ENCODE data around the gene TENT5C.

The TENT5C gene

DNA sequence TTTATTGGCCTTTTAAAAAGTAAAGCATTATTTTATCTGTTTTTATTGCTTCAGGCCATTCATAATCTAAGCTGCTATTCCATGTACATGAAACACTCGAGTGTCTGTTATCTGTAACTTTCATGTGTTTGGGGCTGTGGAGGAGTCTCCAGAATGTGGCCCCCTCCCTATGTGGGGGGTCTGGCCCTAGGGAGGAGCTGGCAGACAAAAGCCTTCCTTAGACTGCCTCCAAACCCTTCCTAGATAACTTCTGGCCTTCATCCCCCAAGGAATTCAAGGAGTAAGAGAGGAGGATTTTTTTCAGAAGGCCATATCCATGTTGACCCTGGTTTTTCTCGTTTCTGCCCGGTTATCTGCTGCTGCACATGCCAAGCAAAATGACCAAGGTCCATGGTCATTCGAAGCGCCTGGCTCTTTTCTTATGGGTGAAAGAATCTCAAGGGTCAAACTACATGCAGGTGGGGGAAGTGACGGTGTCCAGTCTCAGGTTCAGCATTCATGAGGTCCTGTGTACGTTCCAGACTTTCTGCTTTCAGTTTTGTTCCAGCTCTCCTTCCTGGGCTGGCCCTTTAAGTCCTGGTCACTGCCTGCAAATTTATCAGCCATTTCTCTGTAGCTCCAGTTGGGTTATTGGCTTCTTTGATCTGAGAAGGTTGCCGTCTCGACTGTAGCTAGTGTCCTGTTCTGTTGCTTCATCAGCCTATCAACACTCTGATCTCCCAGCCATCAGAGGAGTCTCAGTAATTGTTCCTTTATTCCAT is 8.3 kb downstream of the TENT5C start:
- peaks cover 100% of the 10 kb centered on the region for H3K79me2 ChIP-seq (ENCODE audit: insufficient read depth, low read length)
- peaks cover 97% of the 10 kb centered on the region for H3K4me1 ChIP-seq (ENCODE audit: insufficient read depth, low read length, poor library complexity, severe bottlenecking)
- H3K4me2 ChIP-seq (ENCODE audit: low read depth, low read length, poor library complexity, severe bottlenecking), result peak overlapping the region; percentile 96
- H3K9me2 ChIP-seq (replicated peaks; ENCODE audit: low read depth, low read length), result no peaks in the 10 kb centered on the region
- peak overlapping the region; percentile 97 for H3K4me3 ChIP-seq (ENCODE audit: low read length, poor library complexity, severe bottlenecking)
- H3K9me3 ChIP-seq (ENCODE audit: insufficient read depth, low read depth, low read length), result no peaks in the 10 kb centered on the region
- no peak for TF ChIP-seq EZH2phosphoT487 (IDR thresholded peaks at IDR 0.05; ENCODE audit: borderline replicate concordance)
- TF ChIP-seq, protein P1, sequence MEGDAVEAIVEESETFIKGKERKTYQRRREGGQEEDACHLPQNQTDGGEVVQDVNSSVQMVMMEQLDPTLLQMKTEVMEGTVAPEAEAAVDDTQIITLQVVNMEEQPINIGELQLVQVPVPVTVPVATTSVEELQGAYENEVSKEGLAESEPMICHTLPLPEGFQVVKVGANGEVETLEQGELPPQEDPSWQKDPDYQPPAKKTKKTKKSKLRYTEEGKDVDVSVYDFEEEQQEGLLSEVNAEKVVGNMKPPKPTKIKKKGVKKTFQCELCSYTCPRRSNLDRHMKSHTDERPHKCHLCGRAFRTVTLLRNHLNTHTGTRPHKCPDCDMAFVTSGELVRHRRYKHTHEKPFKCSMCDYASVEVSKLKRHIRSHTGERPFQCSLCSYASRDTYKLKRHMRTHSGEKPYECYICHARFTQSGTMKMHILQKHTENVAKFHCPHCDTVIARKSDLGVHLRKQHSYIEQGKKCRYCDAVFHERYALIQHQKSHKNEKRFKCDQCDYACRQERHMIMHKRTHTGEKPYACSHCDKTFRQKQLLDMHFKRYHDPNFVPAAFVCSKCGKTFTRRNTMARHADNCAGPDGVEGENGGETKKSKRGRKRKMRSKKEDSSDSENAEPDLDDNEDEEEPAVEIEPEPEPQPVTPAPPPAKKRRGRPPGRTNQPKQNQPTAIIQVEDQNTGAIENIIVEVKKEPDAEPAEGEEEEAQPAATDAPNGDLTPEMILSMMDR (conservative IDR thresholded peaks at IDR 0.05; ENCODE audit: low read length), result no peak
- H4K20me1 ChIP-seq (ENCODE audit: insufficient read depth, low read length, poor library complexity, severe bottlenecking), result peaks cover 67% of the 10 kb centered on the region
- H3K36me3 ChIP-seq (ENCODE audit: insufficient read depth, low read length), result no peaks in the 10 kb centered on the region
- no peaks in the 10 kb centered on the region for H3K27me3 ChIP-seq (ENCODE audit: insufficient read depth, low read length, poor library complexity, severe bottlenecking)
- H3F3A ChIP-seq (ENCODE audit: low read depth), result no peaks in the 10 kb centered on the region
- peak overlapping the region; percentile 70 for H3K9ac ChIP-seq (ENCODE audit: low read depth, low read length, poor library complexity, severe bottlenecking)
- H2AFZ ChIP-seq (ENCODE audit: low read length), result no peak overlapping the region

DNA sequence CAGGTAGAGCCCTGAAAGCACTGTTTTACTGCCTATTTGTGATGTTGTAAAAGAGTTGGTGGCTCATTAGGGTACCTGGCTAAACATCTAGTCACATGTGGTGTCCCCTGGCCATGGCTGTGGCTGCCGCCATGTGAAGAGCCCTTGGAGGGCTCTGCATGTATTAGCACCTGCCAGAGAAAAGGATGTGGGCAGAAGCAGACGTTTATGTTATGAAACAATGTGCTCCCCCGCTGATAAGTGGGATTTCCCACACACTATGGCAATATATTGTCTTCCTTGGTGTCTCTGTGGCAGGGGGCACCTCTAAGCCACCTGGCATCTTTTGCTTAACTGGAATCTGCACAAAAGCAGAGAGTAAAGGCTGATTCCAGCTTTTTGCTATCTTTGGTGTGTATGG is 9.6 kb downstream of the TENT5C start:
- no peaks in the 10 kb centered on the region for H3K9me3 ChIP-seq (ENCODE audit: insufficient read depth, low read depth, low read length)
- H3K27me3 ChIP-seq (ENCODE audit: insufficient read depth, low read length, poor library complexity, severe bottlenecking), result no peaks in the 10 kb centered on the region
- H4K20me1 ChIP-seq (ENCODE audit: insufficient read depth, low read length, poor library complexity, severe bottlenecking), result peaks cover 72% of the 10 kb centered on the region
- peaks cover 6% of the 10 kb centered on the region; the same call in 1 of the 2 replicates for H3K36me3 ChIP-seq (ENCODE audit: insufficient read depth, low read length)
- H3K9me2 ChIP-seq (replicated peaks; ENCODE audit: low read depth, low read length), result no peaks in the 10 kb centered on the region
- no peaks in the 10 kb centered on the region for H3F3A ChIP-seq (ENCODE audit: low read depth)
- no peak overlapping the region for H2AFZ ChIP-seq (ENCODE audit: low read length)
- peak overlapping the region; percentile 97 for H3K4me3 ChIP-seq (ENCODE audit: low read length, poor library complexity, severe bottlenecking)
- peaks cover 99% of the 10 kb centered on the region for H3K4me1 ChIP-seq (ENCODE audit: insufficient read depth, low read length, poor library complexity, severe bottlenecking)
- H3K4me2 ChIP-seq (ENCODE audit: low read depth, low read length, poor library complexity, severe bottlenecking), result peak overlapping the region; percentile 96
- peaks cover 100% of the 10 kb centered on the region for H3K79me2 ChIP-seq (ENCODE audit: insufficient read depth, low read length)
- peak overlapping the region; percentile 70 for H3K9ac ChIP-seq (ENCODE audit: low read depth, low read length, poor library complexity, severe bottlenecking)
- TF ChIP-seq, protein P1 (conservative IDR thresholded peaks at IDR 0.05; ENCODE audit: low read length), result no peak
- TF ChIP-seq EZH2phosphoT487 (IDR thresholded peaks at IDR 0.05; ENCODE audit: borderline replicate concordance), result no peak

DNA sequence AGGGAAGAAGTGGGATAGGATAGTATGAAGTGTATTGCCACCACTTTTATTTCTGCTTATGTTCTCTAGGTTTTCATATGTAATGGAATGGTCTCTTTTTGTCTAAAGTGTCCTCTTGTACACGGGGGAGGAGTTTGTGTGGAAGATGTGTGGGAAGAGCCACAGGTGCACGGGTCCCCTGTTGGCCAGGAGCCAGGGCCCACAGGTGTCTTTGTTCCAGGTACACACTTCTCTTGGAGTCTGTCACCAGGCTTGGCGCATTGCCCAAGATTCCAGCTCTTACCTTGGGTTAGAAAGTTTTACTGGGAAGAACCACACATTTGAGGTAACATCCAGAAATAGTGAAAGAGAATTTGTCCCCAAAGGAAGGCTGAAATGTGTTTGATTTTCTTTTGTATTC is 10.5 kb downstream of the TENT5C start:
- TF ChIP-seq EZH2phosphoT487 (IDR thresholded peaks at IDR 0.05; ENCODE audit: borderline replicate concordance), result no peak
- TF ChIP-seq, protein P1 (conservative IDR thresholded peaks at IDR 0.05; ENCODE audit: low read length), result no peak
- peak overlapping the region; percentile 55 for H3K9ac ChIP-seq (ENCODE audit: low read depth, low read length, poor library complexity, severe bottlenecking)
- peaks cover 98% of the 10 kb centered on the region for H3K4me1 ChIP-seq (ENCODE audit: insufficient read depth, low read length, poor library complexity, severe bottlenecking)
- H3K36me3 ChIP-seq (ENCODE audit: insufficient read depth, low read length), result peaks cover 14% of the 10 kb centered on the region; the same call in 1 of the 2 replicates
- no peak overlapping the region for H2AFZ ChIP-seq (ENCODE audit: low read length)
- H4K20me1 ChIP-seq (ENCODE audit: insufficient read depth, low read length, poor library complexity, severe bottlenecking), result peaks cover 75% of the 10 kb centered on the region
- H3K9me3 ChIP-seq (ENCODE audit: insufficient read depth, low read depth, low read length), result no peaks in the 10 kb centered on the region
- H3K4me2 ChIP-seq (ENCODE audit: low read depth, low read length, poor library complexity, severe bottlenecking), result peak overlapping the region; percentile 96
- H3K27me3 ChIP-seq (ENCODE audit: insufficient read depth, low read length, poor library complexity, severe bottlenecking), result no peaks in the 10 kb centered on the region
- H3K79me2 ChIP-seq (ENCODE audit: insufficient read depth, low read length), result peaks cover 100% of the 10 kb centered on the region
- no peaks in the 10 kb centered on the region for H3K9me2 ChIP-seq (replicated peaks; ENCODE audit: low read depth, low read length)
- H3F3A ChIP-seq (ENCODE audit: low read depth), result no peaks in the 10 kb centered on the region
- peak overlapping the region; percentile 97 for H3K4me3 ChIP-seq (ENCODE audit: low read length, poor library complexity, severe bottlenecking)
